Retinal pigment epithelial cell (primary cell): Measurements from ENCODE around the gene KCNQ1.

Source experiments
- DNase-seq: peaks from one replicate; pipeline ENCODE4 v3.0.0-alpha.2; 2010; ENCODE audit warnings: low read depth
- H3K4me3 ChIP-seq: 2 replicates; pipeline ENCODE4 v1.5.1; 2011; ENCODE audit warnings: mild to moderate bottlenecking, low read length, control low read depth, moderate library complexity
- CTCF ChIP-seq: conservative IDR thresholded peaks from 2 replicates; pipeline ENCODE4 v1.5.1; 2011; ENCODE audit warnings: low read depth, low read length, control low read depth, inconsistent platforms

Gene KCNQ1

GRCh38 chr11:2761131-2762030, 316.6 kb downstream of the KCNQ1 start:
- no peak overlapping the region for H3K4me3 ChIP-seq
- TF ChIP-seq CTCF, result no peak
- DNase-seq, result no peak

- no peak for DNase-seq
- no peak for TF ChIP-seq CTCF
- no peak overlapping the region for H3K4me3 ChIP-seq
These were observed 317.2 kb downstream of the KCNQ1 start for GRCh38 chr11:2762031-2762380.

- DNase-seq, result no peak
- no peak overlapping the region for H3K4me3 ChIP-seq
- TF ChIP-seq CTCF, result no peak
These were observed 317.6 kb downstream of the KCNQ1 start for GRCh38 chr11:2762451-2762850.

- no peak for TF ChIP-seq CTCF
- no peak for DNase-seq
- no peak overlapping the region for H3K4me3 ChIP-seq
These were observed 319.2 kb downstream of the KCNQ1 start for GRCh38 chr11:2763984-2764383.

- TF ChIP-seq CTCF, result no peak
- DNase-seq, result no peak
- H3K4me3 ChIP-seq, result no peak overlapping the region
These were observed 320.7 kb downstream of the KCNQ1 start for GRCh38 chr11:2765491-2765890.

- H3K4me3 ChIP-seq, result no peak overlapping the region
- DNase-seq, result no peak
- TF ChIP-seq CTCF, result no peak
These were observed 321.4 kb downstream of the KCNQ1 start for GRCh38 chr11:2766166-2766565.

GRCh38 chr11:2767071-2767470, 322.3 kb downstream of the KCNQ1 start:
- DNase-seq, result no peak
- no peak overlapping the region for H3K4me3 ChIP-seq
- no peak for TF ChIP-seq CTCF
